GM12872 (cell line): Measurements from ENCODE around the gene FAM241B.

Experiments
- CTCF ChIP-seq: IDR thresholded peaks from 3 replicates; pipeline ENCODE4 v1.5.1; 2011; ENCODE audit warnings: low read depth, mild to moderate bottlenecking, low read length, moderate library complexity; ENCODE audit not compliant: insufficient read depth

FAM241B gene

DNA sequence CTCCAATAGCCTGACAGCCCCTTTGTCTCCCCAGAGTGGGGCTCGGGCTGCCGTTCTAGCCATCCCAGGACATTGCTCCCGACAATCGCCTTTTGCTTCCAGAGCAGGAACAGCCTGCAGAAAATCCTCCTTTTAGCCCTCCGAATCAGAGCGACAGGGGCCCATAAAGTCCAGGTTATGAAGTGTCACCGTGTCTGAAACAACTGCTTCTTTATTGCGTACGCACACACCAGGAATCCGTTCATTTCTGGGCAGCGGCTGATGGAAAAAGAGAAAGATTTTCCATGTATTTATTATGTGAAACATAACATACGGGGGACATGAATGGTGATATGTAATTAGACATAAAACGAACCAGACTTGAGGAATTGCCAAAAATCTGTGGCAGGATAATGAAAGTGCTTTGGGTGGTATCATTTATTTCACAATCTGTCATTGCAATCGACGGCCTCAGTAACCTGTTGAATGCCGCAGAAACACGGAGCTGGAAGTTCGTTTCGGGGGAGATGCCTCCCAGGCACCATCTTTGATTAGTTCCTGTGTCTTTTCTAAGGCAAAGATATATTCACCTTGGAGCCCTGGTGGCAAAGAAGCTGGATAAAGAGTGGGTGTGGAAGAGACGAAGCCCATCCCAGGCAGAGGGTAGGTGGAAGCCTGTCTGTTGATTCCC is 48.1 kb downstream of the FAM241B start:
- TF ChIP-seq CTCF: no peak

DNA sequence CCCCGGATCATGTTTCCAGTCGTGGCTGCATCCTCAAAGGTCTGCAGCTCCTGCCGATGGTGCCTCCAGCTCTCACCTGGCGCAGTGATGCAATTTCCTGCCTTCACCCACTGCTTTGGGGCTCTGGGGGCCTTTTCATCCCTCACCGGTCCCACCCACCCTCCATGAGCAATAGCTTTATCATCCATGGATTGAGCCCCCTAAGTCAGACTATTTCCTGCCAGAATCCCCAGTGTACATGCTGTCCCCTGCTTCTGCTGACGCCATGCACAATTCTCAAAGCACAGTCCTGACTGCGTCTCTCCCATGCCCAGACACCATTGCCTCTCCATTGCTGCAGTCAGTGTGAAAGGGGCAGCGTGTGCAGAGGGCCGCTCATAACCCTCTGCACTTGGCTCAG is 49.7 kb downstream of the FAM241B start:
- no peak for TF ChIP-seq CTCF

DNA sequence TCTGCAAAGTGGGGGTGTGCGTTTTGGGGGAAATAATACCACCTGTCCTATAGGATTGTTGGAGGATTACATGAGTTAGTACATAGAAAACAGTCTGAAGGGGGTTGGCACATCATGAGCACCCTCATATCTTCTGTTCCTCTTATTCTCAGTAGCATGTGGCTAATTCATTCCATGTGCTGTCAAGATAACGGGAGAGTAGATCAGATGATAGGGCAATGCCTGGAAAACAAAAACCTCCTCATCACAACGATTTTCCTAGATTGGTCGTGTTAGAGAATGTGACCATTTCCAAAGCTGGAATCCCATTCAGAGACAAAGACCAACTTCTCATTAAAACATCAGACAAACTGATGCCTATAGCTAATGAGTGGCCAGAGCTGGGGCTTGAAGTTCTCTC is 50.6 kb downstream of the FAM241B start:
- no peak for TF ChIP-seq CTCF

DNA sequence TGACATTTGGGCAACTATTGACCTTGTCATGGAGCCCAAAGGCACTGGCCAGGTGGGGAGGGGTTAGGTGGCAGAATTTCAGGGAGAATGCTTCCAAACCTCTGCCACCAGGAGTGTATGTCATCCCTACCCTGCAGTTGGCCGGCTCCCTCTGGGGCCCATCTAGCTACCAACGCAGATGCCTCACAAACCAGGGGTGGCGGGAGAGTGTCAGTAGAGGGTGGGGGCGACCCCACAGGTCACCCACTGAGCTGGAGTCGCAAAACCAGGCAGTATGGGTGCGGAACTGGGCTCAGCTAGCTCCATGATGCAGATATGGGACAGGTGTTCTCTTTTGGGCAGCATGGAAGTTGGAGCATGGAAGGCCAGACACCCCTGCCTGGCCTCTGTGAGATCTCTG is 51.4 kb downstream of the FAM241B start:
- no peak for TF ChIP-seq CTCF

DNA sequence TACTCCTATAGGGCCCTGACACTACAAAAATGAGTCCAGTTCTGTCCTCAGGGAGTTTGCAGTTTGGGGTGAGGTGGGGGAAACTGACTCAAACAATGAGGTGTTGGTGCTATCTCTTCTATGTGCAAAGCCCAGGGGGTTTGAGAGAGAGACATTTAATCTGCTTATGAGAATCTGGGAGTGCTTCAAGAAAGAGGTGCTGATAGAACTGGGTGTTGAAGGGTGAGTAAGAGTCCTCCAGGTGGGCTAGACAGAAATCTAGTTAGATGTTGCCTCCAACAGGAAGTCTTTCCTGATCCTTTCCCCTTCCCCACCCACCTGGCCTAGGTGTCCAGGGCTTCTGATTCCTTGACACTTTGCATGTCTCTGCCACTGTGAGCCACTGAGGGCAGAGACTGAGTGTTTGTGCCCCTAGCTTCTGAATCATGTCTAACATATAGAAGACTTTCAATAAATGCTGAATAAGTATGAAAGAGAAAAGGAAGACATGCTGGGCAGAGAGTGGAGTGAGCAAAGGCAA is 53.0 kb downstream of the FAM241B start:
- TF ChIP-seq CTCF: no peak
